Parathyroid adenoma (tissue), 2 donors: ENCODE data around the gene PSMA5.

Source experiments
- H2AFZ ChIP-seq: fragments of 300-600 bp; sonication (generic); one replicate; pipeline ENCODE4 v1.7.0; 2017; ENCODE audit warnings: antibody characterized with exemption, mild to moderate bottlenecking
- H3K27ac ChIP-seq: fragments of 300-600 bp; sonication (generic); one replicate; pipeline ENCODE4 v1.7.0; 2017
- H3K27me3 ChIP-seq: fragments of 300-600 bp; sonication (generic); one replicate; pipeline ENCODE4 v1.7.0; 2017; ENCODE audit warnings: low read length; ENCODE audit not compliant: control insufficient read depth, insufficient read depth
- H3K36me3 ChIP-seq: fragments of 300-600 bp; sonication (generic); one replicate; pipeline ENCODE4 v1.7.0; 2017; ENCODE audit warnings: low read length; ENCODE audit not compliant: control insufficient read depth, insufficient read depth
- H3K4me1 ChIP-seq: fragments of 300-600 bp; sonication (generic); one replicate; pipeline ENCODE4 v1.7.0; 2017; ENCODE audit warnings: control low read depth
- H3K4me2 ChIP-seq: fragments of 300-600 bp; sonication (generic); one replicate; pipeline ENCODE4 v1.7.0; 2017; ENCODE audit warnings: low read length
- H3K4me3 ChIP-seq: fragments of 300-600 bp; sonication (generic); one replicate; pipeline ENCODE4 v1.7.0; 2017; ENCODE audit warnings: low read depth, low read length
- H3K79me2 ChIP-seq: fragments of 300-600 bp; sonication (generic); one replicate; pipeline ENCODE4 v1.7.0; 2017; ENCODE audit warnings: control low read depth
- H3K9ac ChIP-seq: fragments of 300-600 bp; sonication (generic); one replicate; pipeline ENCODE4 v1.7.0; 2017; ENCODE audit warnings: mild to moderate bottlenecking
- H3K9me3 ChIP-seq: fragments of 300-600 bp; sonication (generic); one replicate; pipeline ENCODE4 v1.7.0; 2017; ENCODE audit warnings: low read length; ENCODE audit not compliant: control insufficient read depth
- CTCF ChIP-seq: fragments of 300-600 bp; sonication (generic); IDR thresholded peaks from one replicate; pipeline ENCODE4 v1.7.0; 2017; ENCODE audit warnings: antibody characterized with exemption, mild to moderate bottlenecking
- donor health status: primary hyperparathyroidism.

PSMA5 gene

GRCh38 chr1:109433322-109433721 lies 7.1 kb upstream of the PSMA5 start:
- no peaks in the 10 kb centered on the region for H3K9me3 ChIP-seq
- TF ChIP-seq CTCF: no peak

GRCh38 chr1:109432336-109432735 lies 6.1 kb upstream of the PSMA5 start:
- Histone ChIP-seq H3K79me2 (no peaks in the 10 kb centered on the region), H3K27ac (no peak overlapping the region), H2AFZ (no peak overlapping the region), H3K9ac (no peak overlapping the region), H3K9me3 (no peaks in the 10 kb centered on the region), H3K4me1 (no peaks in the 10 kb centered on the region), H3K36me3 (no peaks in the 10 kb centered on the region), H3K4me2 (no peak overlapping the region), H3K4me3 (no peak overlapping the region), H3K27me3 (no peaks in the 10 kb centered on the region)
- TF ChIP-seq CTCF: no peak

More at GRCh38 chr1:109433322-109433721, 7.1 kb upstream of the PSMA5 start:
- Histone ChIP-seq H3K27me3 (no peaks in the 10 kb centered on the region), H3K79me2 (no peaks in the 10 kb centered on the region), H3K27ac (no peak overlapping the region), H2AFZ (no peak overlapping the region), H3K4me1 (no peaks in the 10 kb centered on the region), H3K4me2 (no peak overlapping the region), H3K9ac (no peak overlapping the region), H3K4me3 (no peak overlapping the region), H3K36me3 (no peaks in the 10 kb centered on the region)

DNA sequence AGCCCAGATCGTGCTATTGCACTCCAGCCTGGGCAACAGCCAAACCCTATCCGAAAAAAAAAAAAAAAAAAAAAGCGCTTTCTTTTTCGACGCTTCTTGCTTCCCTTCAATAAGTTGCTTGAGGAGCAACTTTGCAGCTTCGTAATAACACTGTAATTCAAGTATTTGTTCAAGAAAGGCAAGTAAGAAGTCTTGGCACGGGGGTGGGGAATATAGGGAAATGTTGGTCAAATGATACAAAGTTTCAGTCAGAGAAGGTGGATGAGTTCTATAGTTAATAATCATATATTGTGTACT lies 871 bp upstream of the PSMA5 start:
- H3K4me1 ChIP-seq: no peaks in the 10 kb centered on the region
- H3K79me2 ChIP-seq: peaks cover 9% of the 10 kb centered on the region
- no peaks in the 10 kb centered on the region for H3K27me3 ChIP-seq
- no peaks in the 10 kb centered on the region for H3K36me3 ChIP-seq
- no peak overlapping the region for H3K9ac ChIP-seq
- peak overlapping the region; percentile 79 for H3K4me3 ChIP-seq
- peak overlapping the region; percentile 97 for H3K4me2 ChIP-seq
- no peaks in the 10 kb centered on the region for H3K9me3 ChIP-seq
- no peak for TF ChIP-seq CTCF
- H3K27ac ChIP-seq: peak overlapping the region; percentile 84
- H2AFZ ChIP-seq: peak overlapping the region; percentile 81

DNA sequence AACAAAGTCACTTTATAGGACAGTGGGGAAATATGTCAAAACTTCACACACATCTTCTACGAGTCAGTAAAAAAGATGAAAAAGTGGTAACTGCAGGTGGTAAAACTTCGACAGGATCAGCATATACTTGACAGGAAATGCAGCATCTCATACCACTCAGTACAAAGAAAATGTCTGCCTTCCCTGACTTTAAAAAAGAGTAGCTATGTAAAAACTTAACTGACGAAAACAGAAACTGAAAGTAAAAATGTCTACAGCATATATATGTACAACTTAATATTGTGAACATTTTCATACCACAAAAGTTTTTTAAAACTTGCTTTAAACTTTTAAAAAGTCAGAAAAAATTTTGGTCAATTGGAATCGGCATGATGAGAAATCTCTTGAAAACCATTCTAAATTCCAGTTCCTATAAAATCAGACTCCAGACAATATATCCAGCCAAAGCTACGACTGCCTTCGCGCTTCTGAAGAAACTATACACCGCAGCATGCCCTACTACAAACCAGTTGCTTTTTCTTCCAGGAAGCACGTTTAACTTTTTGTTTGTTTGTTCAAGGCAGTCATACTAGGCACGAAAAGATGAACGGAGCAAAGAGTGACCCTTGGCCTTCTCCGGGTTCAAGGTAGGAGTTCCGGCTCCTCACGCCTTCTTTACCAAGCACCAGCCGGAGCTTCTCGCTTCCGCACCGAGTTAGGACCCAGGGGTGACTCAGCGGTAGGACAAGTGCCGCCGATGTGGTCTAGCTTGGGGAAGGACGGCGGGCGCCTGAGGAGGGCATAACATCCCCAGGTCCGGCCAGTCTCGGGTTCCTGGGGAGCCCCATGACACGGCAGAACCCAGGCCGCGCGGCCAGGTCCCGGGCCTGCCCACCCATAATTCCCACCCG lies 612 bp downstream of the PSMA5 start:
- H3K4me3 ChIP-seq: peak overlapping the region; percentile 79
- H3K27me3 ChIP-seq: no peaks in the 10 kb centered on the region
- no peak overlapping the region for H3K9ac ChIP-seq
- H3K9me3 ChIP-seq: no peaks in the 10 kb centered on the region
- H3K4me2 ChIP-seq: peak overlapping the region; percentile 61
- no peaks in the 10 kb centered on the region for H3K36me3 ChIP-seq
- peaks cover 9% of the 10 kb centered on the region for H3K79me2 ChIP-seq
- peak overlapping the region; percentile 84 for H3K27ac ChIP-seq
- no peak for TF ChIP-seq CTCF
- H3K4me1 ChIP-seq: no peaks in the 10 kb centered on the region
- H2AFZ ChIP-seq: peak overlapping the region; percentile 81

DNA sequence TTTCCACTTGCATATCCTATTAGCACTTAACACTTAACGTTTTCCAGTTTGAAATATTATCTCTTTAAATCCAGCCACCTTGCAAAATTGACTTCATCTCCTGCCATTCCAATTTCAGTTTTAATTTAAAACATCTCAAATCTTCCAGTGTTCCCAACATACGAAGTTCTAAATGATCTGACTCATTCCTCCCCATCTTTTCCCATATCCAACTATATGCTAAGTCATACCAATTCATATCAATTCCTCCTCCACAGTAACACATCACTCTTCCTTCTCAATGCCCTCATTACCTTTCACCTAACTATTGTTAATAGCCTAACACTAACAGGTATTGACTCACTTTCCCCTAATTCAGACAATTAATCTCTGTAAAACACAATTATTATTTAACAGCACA lies 2.8 kb downstream of the PSMA5 start:
- H3K9ac ChIP-seq: no peak overlapping the region
- TF ChIP-seq CTCF: no peak
- H3K27me3 ChIP-seq: no peaks in the 10 kb centered on the region
- no peak overlapping the region for H2AFZ ChIP-seq
- peaks cover 9% of the 10 kb centered on the region for H3K79me2 ChIP-seq
- H3K9me3 ChIP-seq: no peaks in the 10 kb centered on the region
- no peak overlapping the region for H3K27ac ChIP-seq
- H3K4me3 ChIP-seq: no peak overlapping the region
- H3K4me1 ChIP-seq: no peaks in the 10 kb centered on the region
- no peaks in the 10 kb centered on the region for H3K36me3 ChIP-seq
- H3K4me2 ChIP-seq: no peak overlapping the region
